ENCODE data around the gene E2F2.

Gene E2F2

DNA sequence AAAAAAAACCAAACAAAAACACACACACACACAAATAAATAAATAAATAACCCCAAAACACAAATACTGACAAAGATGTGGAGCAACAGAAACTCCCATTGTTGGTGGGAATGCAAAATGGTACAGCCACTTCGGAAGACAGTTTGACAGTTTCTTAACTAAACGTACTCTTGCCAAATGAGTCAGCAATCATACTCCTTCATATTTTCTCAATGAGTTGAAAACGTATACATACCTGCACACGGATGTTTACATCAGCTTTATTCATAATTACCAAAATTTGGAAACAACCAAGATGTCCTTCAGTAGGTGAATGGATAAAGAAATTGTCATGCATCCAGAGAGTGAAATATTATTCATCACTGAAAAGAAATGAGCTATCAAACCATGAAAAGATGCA, 70.5 kb downstream of the E2F2 start:
- no peaks in the 10 kb centered on the region for H3K9me3 ChIP-seq (ENCODE audit: low read length)
- no peak overlapping the region for H3K9ac ChIP-seq (ENCODE audit: low read length)
- no peaks in the 10 kb centered on the region for H3K27me3 ChIP-seq (ENCODE audit: control insufficient read depth in 1 of 2, insufficient read depth in 2 of 2, low read length in 2 of 2)
- no peak overlapping the region for H3K27ac ChIP-seq (ENCODE audit: low read depth, low read length)
- H3K4me3 ChIP-seq (ENCODE audit: low read depth in 1 of 2, low read length in 2 of 2): no peak overlapping the region
- no peaks in the 10 kb centered on the region for H3K4me1 ChIP-seq (ENCODE audit: insufficient read depth, low read length)
- peaks cover 5% of the 10 kb centered on the region for H3K36me3 ChIP-seq (ENCODE audit: insufficient read depth, low read length)

- peaks cover 16% of the 10 kb centered on the region for H3K36me3 ChIP-seq (ENCODE audit: insufficient read depth, low read length)
- no peak overlapping the region for H3K9ac ChIP-seq (ENCODE audit: low read length)
- H3K27ac ChIP-seq (ENCODE audit: low read depth, low read length): no peak overlapping the region
- no peaks in the 10 kb centered on the region for H3K27me3 ChIP-seq (ENCODE audit: control insufficient read depth in 1 of 2, insufficient read depth in 2 of 2, low read length in 2 of 2)
- H3K9me3 ChIP-seq (ENCODE audit: low read length): no peaks in the 10 kb centered on the region
- no peaks in the 10 kb centered on the region for H3K4me1 ChIP-seq (ENCODE audit: insufficient read depth, low read length)
- no peak overlapping the region for H3K4me3 ChIP-seq (ENCODE audit: low read depth in 1 of 2, low read length in 2 of 2)
Observed at GRCh38 chr1:23459338-23459757, 71.7 kb downstream of the E2F2 start.
